CD14-positive monocyte (primary cell): ENCODE measurements around the gene WBP1. TPM values are rescaled to one million over a fixed set of nuclear protein-coding genes. Genes with fewer than 3 reads are reported as not detected.
A peak's percentile ranks its signal among the peaks of the same experiment; 100 is the strongest.

Experiments used
- DNase-seq, 3 donors: peaks; one replicate each; pipeline ENCODE4 v3.0.0-alpha.2; 2011 to 2022
- H2AFZ ChIP-seq: 2 replicates; pipeline ENCODE4 v1.6.0; 2012; ENCODE audit warnings: mild to moderate bottlenecking, low read depth, low read length, inconsistent platforms; ENCODE audit not compliant: insufficient read depth, poor library complexity, severe bottlenecking
- H3K27ac ChIP-seq, 2 donors: 1 replicate in 1 of 2; 2 replicates in 1 of 2; pipeline ENCODE4 v1.5.1; 2012 to 2013; ENCODE audit warnings: low read length in 2 of 2, control low read depth in 1 of 2, inconsistent platforms in 1 of 2, low read depth in 1 of 2, mild to moderate bottlenecking in 1 of 2
- H3K27me3 ChIP-seq, 2 donors: one replicate each; pipeline versions ENCODE4 v1.6.0 to v1.6.1; 2011 to 2013; ENCODE audit warnings: low read length in 2 of 2; ENCODE audit not compliant: control insufficient read depth in 2 of 2, insufficient read depth in 2 of 2
- H3K36me3 ChIP-seq, 2 donors: replicated peaks in 1 of 2; 1 replicate in 1 of 2; 2 replicates in 1 of 2; pipeline versions ENCODE4 v1.5.1 to v1.6.1; 2012 to 2013; ENCODE audit warnings: low read length in 2 of 2, control low read depth in 1 of 2, inconsistent platforms in 1 of 2, mild to moderate bottlenecking in 1 of 2; ENCODE audit not compliant: insufficient read depth in 2 of 2, control insufficient read depth in 1 of 2
- H3K4me1 ChIP-seq, 2 donors: 1 replicate in 1 of 2; 2 replicates in 1 of 2; pipeline versions ENCODE4 v1.5.1 to v1.6.1; 2012 to 2013; ENCODE audit warnings: low read length in 2 of 2, control low read depth in 1 of 2, inconsistent platforms in 1 of 2, mild to moderate bottlenecking in 1 of 2, moderate library complexity in 1 of 2; ENCODE audit not compliant: insufficient read depth in 2 of 2, control insufficient read depth in 1 of 2
- H3K4me2 ChIP-seq: replicated peaks from 2 replicates; pipeline ENCODE3; 2012; ENCODE audit warnings: low read length, moderate library complexity, mild to moderate bottlenecking; ENCODE audit not compliant: poor library complexity, severe bottlenecking; ENCODE audit errors: extremely low read depth
- H3K4me3 ChIP-seq, 3 experiments: fragments of 200-600 bp in 1 of 3; sonication (generic) in 1 of 3; replicated peaks in 1 of 3; 1 replicate in 2 of 3; 2 replicates in 1 of 3; pipeline ENCODE4 v1.5.1; 2011 to 2013; ENCODE audit warnings: low read length in 3 of 3, mild to moderate bottlenecking in 3 of 3, control low read depth in 2 of 3, low read depth in 2 of 3, inconsistent platforms in 1 of 3, moderate library complexity in 1 of 3
- H3K79me2 ChIP-seq: 2 replicates; pipeline ENCODE4 v1.6.0; 2012; ENCODE audit warnings: mild to moderate bottlenecking, control low read depth, inconsistent platforms, low read length, moderate library complexity; ENCODE audit not compliant: insufficient read depth
- H3K9ac ChIP-seq: 2 replicates; pipeline ENCODE4 v1.6.0; 2017; ENCODE audit warnings: low read length, mild to moderate bottlenecking; ENCODE audit not compliant: insufficient read depth, poor library complexity, severe bottlenecking
- H3K9me3 ChIP-seq, 2 donors: replicated peaks in 1 of 2; 1 replicate in 1 of 2; 2 replicates in 1 of 2; pipeline versions ENCODE4 v1.5.1 to v1.6.1; 2012 to 2013; ENCODE audit warnings: low read length in 2 of 2, control low read depth in 1 of 2; ENCODE audit not compliant: control insufficient read depth in 1 of 2, insufficient read depth in 1 of 2
- H4K20me1 ChIP-seq: 2 replicates; pipeline ENCODE4 v1.6.0; 2012; ENCODE audit warnings: mild to moderate bottlenecking, low read length, control low read depth, moderate library complexity; ENCODE audit not compliant: insufficient read depth
- H3K27ac Mint-ChIP-seq, 7 donors: one replicate each; pipeline ENCODE4 v1.8.0; 2020; ENCODE audit warnings: mild to moderate bottlenecking in 7 of 7, mixed read lengths in 7 of 7, moderate library complexity in 6 of 7, inconsistent platforms in 2 of 7
- H3K27me3 Mint-ChIP-seq, 3 donors: one replicate each; pipeline ENCODE4 v1.8.0; 2021 to 2022; ENCODE audit warnings: low read depth in 3 of 3, mild to moderate bottlenecking in 3 of 3, mixed read lengths in 3 of 3, moderate library complexity in 3 of 3, inconsistent platforms in 1 of 3
- H3K36me3 Mint-ChIP-seq, 2 donors: one replicate each; pipeline ENCODE4 v1.8.0; 2020; ENCODE audit warnings: mixed read lengths in 2 of 2, inconsistent platforms in 1 of 2, mild to moderate bottlenecking in 1 of 2
- H3K4me1 Mint-ChIP-seq: one replicate; pipeline ENCODE4 v1.8.0; 2020; ENCODE audit warnings: mild to moderate bottlenecking, mixed read lengths
- H3K4me3 Mint-ChIP-seq, 2 donors: one replicate each; pipeline ENCODE4 v1.8.0; 2020; ENCODE audit warnings: mild to moderate bottlenecking in 2 of 2, mixed read lengths in 2 of 2, moderate library complexity in 1 of 2
- H3K9me3 Mint-ChIP-seq, 7 donors: one replicate each; pipeline ENCODE4 v1.8.0; 2020 to 2022; ENCODE audit warnings: mixed read lengths in 7 of 7, mild to moderate bottlenecking in 6 of 7, moderate library complexity in 6 of 7, inconsistent platforms in 2 of 7
- CTCF ChIP-seq: fragments of 200-600 bp; IDR thresholded peaks from one replicate; pipeline ENCODE4 v1.8.0; 2022; ENCODE audit warnings: antibody characterized with exemption, mild to moderate bottlenecking
- WGBS: methylation state at CpG from one replicate; pipeline ENCODE4 v1.1.5; 2013; ENCODE audit warnings: missing lambda C conversion rate; ENCODE audit not compliant: insufficient coverage; 5-methylcytosine and 5-hydroxymethylcytosine counted together
- intact Hi-C, 2 donors: fragments of 100-400 bp; cut with micrococcal nuclease; formaldehyde crosslinking; loops; one replicate each; pipeline versions ENCODE4 v1.15.0 to v1.15.1; 2023
- polyA plus RNA-seq, 3 donors: library from polyadenylated mRNA; depleted of rRNA in 1 of 3; unstranded in 2 of 3; stranded (reverse) in 1 of 3; fragments of 300-500 nt in 2 of 3; fragments of >200 nt in 1 of 3; fragmentation: Illumina TruSeq in 2 of 3; gene quantifications; 1 replicate in 2 of 3; 2 replicates in 1 of 3; pipeline ENCODE4 v1.2.3, GENCODE V29; 2012 to 2021

WBP1 gene
- polyA plus RNA-seq, 3 donors, result 23.9 to 109 (median 31.0) TPM

GRCh38 chr2:74427551-74427950, 30.7 kb upstream of the WBP1 start:
- Histone ChIP-seq H2AFZ (no peak overlapping the region), H3K9ac (no peak overlapping the region), H3K79me2 (no peaks in the 10 kb centered on the region), H3K4me3 (no peak overlapping the region), H3K9me3 (no peaks in the 10 kb centered on the region), H4K20me1 (no peaks in the 10 kb centered on the region), H3K27me3 (no peaks in the 10 kb centered on the region), H3K27ac (no peak overlapping the region), H3K36me3 (no peaks in the 10 kb centered on the region), H3K4me2 (no peak overlapping the region), H3K4me1 (no peaks in the 10 kb centered on the region)
- Mint-ChIP-seq H3K27ac (peak overlapping the region in 1 of 7 donors; percentile 17), H3K36me3 (peaks cover 0 to 3% of the 10 kb centered on the region in 2 donors), H3K27me3 (peaks cover 0 to 8% (median 2%) of the 10 kb centered on the region in 3 donors), H3K4me3 (no peak overlapping the region), H3K4me1 (peaks cover 2% of the 10 kb centered on the region), H3K9me3 (no peaks in the 10 kb centered on the region)
- no peak for TF ChIP-seq CTCF
- no peak for DNase-seq
- intact Hi-C loops, result no loop called here
- 100% methylated on average over 1 of the region's 3 CpGs for WGBS

GRCh38 chr2:74428675-74429074, 29.6 kb upstream of the WBP1 start:
- no peak overlapping the region for H3K27ac ChIP-seq

More at GRCh38 chr2:74428675-74429074, 29.6 kb upstream of the WBP1 start:
- H3K9ac ChIP-seq, result no peak overlapping the region
- TF ChIP-seq CTCF, result no peak
- Mint-ChIP-seq H3K9me3 (no peaks in the 10 kb centered on the region), H3K4me3 (no peak overlapping the region), H3K36me3 (peaks cover 0 to 3% of the 10 kb centered on the region in 2 donors), H3K4me1 (no peaks in the 10 kb centered on the region), H3K27ac (peak overlapping the region in 1 of 7 donors; percentile 32), H3K27me3 (peaks cover 0 to 6% (median 2%) of the 10 kb centered on the region in 3 donors)
- no peaks in the 10 kb centered on the region for H3K79me2 ChIP-seq
- H3K4me3 ChIP-seq, result no peak overlapping the region
- no peaks in the 10 kb centered on the region for H3K4me1 ChIP-seq
- intact Hi-C loops, result no loop called here
- WGBS, result 100% methylated on average over 2 of the region's 5 CpGs
- no peak overlapping the region for H3K4me2 ChIP-seq
- no peaks in the 10 kb centered on the region for H3K36me3 ChIP-seq
- no peak overlapping the region for H2AFZ ChIP-seq
- H3K9me3 ChIP-seq, result no peaks in the 10 kb centered on the region
- no peaks in the 10 kb centered on the region for H3K27me3 ChIP-seq
- H4K20me1 ChIP-seq, result no peaks in the 10 kb centered on the region
- DNase-seq, result no peak
